HG02798 (cell line): ENCODE results near the gene GRWD1.

Source experiments
- ATAC-seq: cut with Tn5 transposase; IDR thresholded peaks from one replicate; pipeline ENCODE4 v1.9.1; 2021; ENCODE audit warnings: mild to moderate bottlenecking; ENCODE audit not compliant: unreplicated experiment, poor library complexity

Gene GRWD1

GRCh38 chr19:48421548-48421947 is 24.2 kb upstream of the GRWD1 start:
- no peak for ATAC-seq

GRCh38 chr19:48424694-48425219 is 21.0 kb upstream of the GRWD1 start:
- no peak for ATAC-seq

GRCh38 chr19:48428670-48429069 is 17.1 kb upstream of the GRWD1 start:
- ATAC-seq, result no peak

GRCh38 chr19:48433337-48433736 is 12.4 kb upstream of the GRWD1 start:
- ATAC-seq, result no peak

GRCh38 chr19:48436586-48436985 is 9.2 kb upstream of the GRWD1 start:
- no peak for ATAC-seq

- ATAC-seq, result no peak
These were observed 4.3 kb upstream of the GRWD1 start for GRCh38 chr19:48441360-48442050.

- no peak for ATAC-seq
These were observed 3.4 kb upstream of the GRWD1 start for GRCh38 chr19:48442116-48443035.

- no peak for ATAC-seq
These were observed 2.5 kb upstream of the GRWD1 start for GRCh38 chr19:48443256-48443655.

GRCh38 chr19:48443731-48444128 is 2.1 kb upstream of the GRWD1 start:
- no peak for ATAC-seq

GRCh38 chr19:48444129-48444935 is 1.5 kb upstream of the GRWD1 start:
- ATAC-seq, result no peak

GRCh38 chr19:48444936-48445200 is 915 bp upstream of the GRWD1 start:
- ATAC-seq, result no peak

- peak; percentile 22 for ATAC-seq
These were observed 552 bp upstream of the GRWD1 start for GRCh38 chr19:48445256-48445605.

GRCh38 chr19:48446579-48446978 is 796 bp downstream of the GRWD1 start:
- ATAC-seq, result no peak

GRCh38 chr19:48448563-48448962 is 2.8 kb downstream of the GRWD1 start:
- no peak for ATAC-seq

- no peak for ATAC-seq
These were observed 4.7 kb downstream of the GRWD1 start for GRCh38 chr19:48450441-48450840.

GRCh38 chr19:48450863-48451262 is 5.1 kb downstream of the GRWD1 start:
- ATAC-seq, result no peak

GRCh38 chr19:48451624-48452023 is 5.8 kb downstream of the GRWD1 start:
- no peak for ATAC-seq

GRCh38 chr19:48452289-48453190 is 6.8 kb downstream of the GRWD1 start:
- no peak for ATAC-seq

- no peak for ATAC-seq
These were observed 8.5 kb downstream of the GRWD1 start for GRCh38 chr19:48454150-48454730.
